Measurements from ENCODE around the gene JUND.

DNA sequence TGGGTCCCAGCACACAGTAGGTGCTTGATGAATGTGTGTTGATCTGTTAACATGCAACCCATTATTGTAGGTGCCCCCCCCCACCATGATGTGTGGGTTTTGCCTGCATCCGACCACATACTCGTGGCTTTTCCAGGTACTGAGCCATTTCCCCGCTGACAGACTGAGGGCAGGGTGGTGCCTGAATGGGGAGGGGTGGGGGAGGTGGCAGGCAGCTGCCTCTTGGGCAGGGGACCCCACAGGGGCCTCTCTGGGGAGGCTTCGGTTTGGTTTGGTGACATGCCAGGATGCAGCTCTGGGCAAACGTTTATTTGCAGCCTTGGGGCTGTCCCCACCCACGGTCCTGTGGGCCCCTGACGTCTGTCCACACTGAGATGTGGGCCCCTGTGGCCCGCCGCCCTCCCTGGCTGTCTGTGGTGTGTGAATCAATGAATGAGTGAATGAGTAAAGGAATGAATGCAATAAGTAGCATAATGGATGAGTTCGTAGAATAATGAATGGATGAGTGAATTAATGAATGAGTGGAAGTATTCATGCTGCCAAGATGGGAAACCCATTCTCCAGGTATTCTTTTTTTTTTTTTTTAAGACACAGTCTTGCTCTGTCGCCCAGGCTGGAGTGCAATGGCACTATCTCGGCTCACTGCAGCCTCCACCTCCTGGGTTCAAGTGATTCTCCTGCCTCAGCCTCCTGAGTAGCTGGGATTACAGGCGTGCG is 9.0 kb upstream of the JUND start:
- no peak for TF ChIP-seq POLR2A (IDR thresholded peaks at IDR 0.05)
- TF ChIP-seq, protein P1, sequence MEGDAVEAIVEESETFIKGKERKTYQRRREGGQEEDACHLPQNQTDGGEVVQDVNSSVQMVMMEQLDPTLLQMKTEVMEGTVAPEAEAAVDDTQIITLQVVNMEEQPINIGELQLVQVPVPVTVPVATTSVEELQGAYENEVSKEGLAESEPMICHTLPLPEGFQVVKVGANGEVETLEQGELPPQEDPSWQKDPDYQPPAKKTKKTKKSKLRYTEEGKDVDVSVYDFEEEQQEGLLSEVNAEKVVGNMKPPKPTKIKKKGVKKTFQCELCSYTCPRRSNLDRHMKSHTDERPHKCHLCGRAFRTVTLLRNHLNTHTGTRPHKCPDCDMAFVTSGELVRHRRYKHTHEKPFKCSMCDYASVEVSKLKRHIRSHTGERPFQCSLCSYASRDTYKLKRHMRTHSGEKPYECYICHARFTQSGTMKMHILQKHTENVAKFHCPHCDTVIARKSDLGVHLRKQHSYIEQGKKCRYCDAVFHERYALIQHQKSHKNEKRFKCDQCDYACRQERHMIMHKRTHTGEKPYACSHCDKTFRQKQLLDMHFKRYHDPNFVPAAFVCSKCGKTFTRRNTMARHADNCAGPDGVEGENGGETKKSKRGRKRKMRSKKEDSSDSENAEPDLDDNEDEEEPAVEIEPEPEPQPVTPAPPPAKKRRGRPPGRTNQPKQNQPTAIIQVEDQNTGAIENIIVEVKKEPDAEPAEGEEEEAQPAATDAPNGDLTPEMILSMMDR (IDR thresholded peaks at IDR 0.05), result no peak

Measured in stomach (tissue), 4 donors.